ENCODE data around the gene INSIG1.

The INSIG1 gene

GRCh38 chr7:155270861-155271260 is 26.8 kb upstream of the INSIG1 start:
- no peaks in the 10 kb centered on the region for H3K27me3 ChIP-seq

GRCh38 chr7:155274633-155275355 is 22.9 kb upstream of the INSIG1 start:
- no peaks in the 10 kb centered on the region for H3K9me3 ChIP-seq (replicated peaks in 1 of 11)
- H3K4me2 ChIP-seq: no peak overlapping the region
- H4K20me1 ChIP-seq: no peaks in the 10 kb centered on the region
- no peak for TF ChIP-seq Cebpa-rat (IDR thresholded peaks at IDR 0.05)
- peaks cover 0 to 9% (median 6%) of the 10 kb centered on the region in 10 experiments; a peak in 10 of 20 replicates for H3K4me1 ChIP-seq
- no peak overlapping the region for H3K27ac ChIP-seq
- H3K4me3 ChIP-seq: no peak overlapping the region
- no peaks in the 10 kb centered on the region for H3K27me3 ChIP-seq
- H3K36me3 ChIP-seq: no peaks in the 10 kb centered on the region
- H3K9ac ChIP-seq: no peak overlapping the region

More at GRCh38 chr7:155270861-155271260, 26.8 kb upstream of the INSIG1 start:
- H3K4me3 ChIP-seq: no peak overlapping the region
- peaks cover 0 to 14% (median 9%) of the 10 kb centered on the region in 11 experiments; a peak in 5 of 22 replicates for H3K9me3 ChIP-seq (replicated peaks in 1 of 11)
- no peak for TF ChIP-seq Cebpa-rat (IDR thresholded peaks at IDR 0.05)
- H3K36me3 ChIP-seq: no peaks in the 10 kb centered on the region
- H4K20me1 ChIP-seq: no peaks in the 10 kb centered on the region
- H3K4me1 ChIP-seq: peaks cover 0 to 8% (median under 1%) of the 10 kb centered on the region in 10 experiments; a peak in 6 of 20 replicates
- no peak overlapping the region for H3K9ac ChIP-seq
- H3K27ac ChIP-seq: no peak overlapping the region
- no peak overlapping the region for H3K4me2 ChIP-seq

- Histone ChIP-seq H3K27ac (no peak overlapping the region), H3K4me3 (no peak overlapping the region), H3K9me3 (replicated peaks in 1 of 11) (no peaks in the 10 kb centered on the region), H4K20me1 (no peaks in the 10 kb centered on the region), H3K4me2 (no peak overlapping the region), H3K27me3 (no peaks in the 10 kb centered on the region), H3K9ac (no peak overlapping the region), H3K36me3 (no peaks in the 10 kb centered on the region), H3K4me1 (peaks cover 5 to 21% (median 9%) of the 10 kb centered on the region in 10 experiments; a peak in 17 of 20 replicates)
- TF ChIP-seq Cebpa-rat (IDR thresholded peaks at IDR 0.05): 0 out of 22 replicates have a peak, but pooled peaks of 1 of the 11 experiments have one; percentile 27
Measured at GRCh38 chr7:155276042-155276799, 21.5 kb upstream of the INSIG1 start.

- Histone ChIP-seq H3K4me3 (no peak overlapping the region), H3K27me3 (no peaks in the 10 kb centered on the region), H4K20me1 (no peaks in the 10 kb centered on the region), H3K9ac (no peak overlapping the region), H3K27ac (no peak overlapping the region), H3K36me3 (no peaks in the 10 kb centered on the region), H3K4me2 (no peak overlapping the region), H3K9me3 (replicated peaks in 1 of 11) (no peaks in the 10 kb centered on the region), H3K4me1 (peaks cover 11 to 28% (median 14%) of the 10 kb centered on the region in 10 experiments; a peak in 18 of 20 replicates)
- TF ChIP-seq Cebpa-rat (IDR thresholded peaks at IDR 0.05): no peak
Measured at GRCh38 chr7:155276800-155277375, 20.8 kb upstream of the INSIG1 start.

DNA sequence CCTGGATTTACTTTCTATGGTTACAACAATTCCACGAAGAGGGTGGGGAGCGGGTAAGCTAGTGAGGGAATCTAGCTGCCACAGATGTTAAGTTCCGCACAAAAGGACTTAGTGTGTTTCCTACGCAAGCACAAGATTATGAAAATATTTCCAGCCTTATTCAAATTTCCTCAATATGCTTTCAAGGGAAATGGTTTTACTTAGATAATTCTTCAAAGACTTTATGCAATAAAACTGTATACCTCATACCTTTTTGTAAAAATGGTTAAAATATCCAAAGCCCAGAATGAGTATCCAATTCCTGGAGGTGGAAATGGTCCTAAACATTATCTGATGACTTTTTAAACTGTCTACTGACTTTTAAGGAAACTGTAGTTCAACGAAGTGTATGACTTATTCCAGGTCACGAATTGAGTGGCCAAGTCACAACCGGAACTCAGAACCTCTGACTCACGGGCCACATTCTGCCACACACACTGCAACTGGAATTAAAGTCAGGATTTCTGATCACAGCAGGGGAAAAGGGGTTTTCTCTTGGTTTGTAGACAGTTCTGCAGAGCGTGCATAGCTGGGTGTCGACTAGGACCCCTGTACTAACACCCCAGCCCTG is 20.2 kb upstream of the INSIG1 start:
- H4K20me1 ChIP-seq: no peaks in the 10 kb centered on the region
- no peaks in the 10 kb centered on the region for H3K36me3 ChIP-seq
- TF ChIP-seq Cebpa-rat (IDR thresholded peaks at IDR 0.05): no peak
- no peaks in the 10 kb centered on the region for H3K9me3 ChIP-seq (replicated peaks in 1 of 11)
- peaks cover 17 to 34% (median 20%) of the 10 kb centered on the region in 10 experiments for H3K4me1 ChIP-seq
- H3K4me2 ChIP-seq: no peak overlapping the region
- no peak overlapping the region for H3K27ac ChIP-seq
- no peak overlapping the region for H3K9ac ChIP-seq
- no peaks in the 10 kb centered on the region for H3K27me3 ChIP-seq
- no peak overlapping the region for H3K4me3 ChIP-seq

GRCh38 chr7:155278921-155279320 is 18.8 kb upstream of the INSIG1 start:
- no peaks in the 10 kb centered on the region for H3K9me3 ChIP-seq (replicated peaks in 1 of 11)
- H3K4me3 ChIP-seq: no peak overlapping the region
- H3K27me3 ChIP-seq: peaks cover 0 to 5% (median 0%) of the 10 kb centered on the region in 11 experiments; a peak in 4 of 22 replicates
- H4K20me1 ChIP-seq: no peaks in the 10 kb centered on the region
- H3K27ac ChIP-seq: no peak overlapping the region
- H3K4me1 ChIP-seq: peaks cover 32 to 48% (median 34%) of the 10 kb centered on the region in 10 experiments
- TF ChIP-seq Cebpa-rat (IDR thresholded peaks at IDR 0.05): no peak
- peak overlapping the region in 3 of 11 experiments; percentile 9 to 44 (median 29); a peak in 3 of 22 replicates for H3K4me2 ChIP-seq
- no peaks in the 10 kb centered on the region for H3K36me3 ChIP-seq
- H3K9ac ChIP-seq: no peak overlapping the region

GRCh38 chr7:155279787-155280445 is 17.8 kb upstream of the INSIG1 start:
- Histone ChIP-seq H3K4me3 (no peak overlapping the region), H3K4me1 (peaks cover 41 to 58% (median 44%) of the 10 kb centered on the region in 10 experiments), H3K9me3 (replicated peaks in 1 of 11) (no peaks in the 10 kb centered on the region), H4K20me1 (peaks cover 0 to 7% (median 0%) of the 10 kb centered on the region in 11 experiments; a peak in 2 of 22 replicates), H3K27ac (no peak overlapping the region), H3K9ac (no peak overlapping the region), H3K27me3 (peaks cover 0 to 13% (median 6%) of the 10 kb centered on the region in 11 experiments; a peak in 7 of 22 replicates), H3K36me3 (no peaks in the 10 kb centered on the region), H3K4me2 (peak overlapping the region in 3 of 11 experiments; percentile 93 to 96 (median 95); a peak in 5 of 22 replicates)
- TF ChIP-seq Cebpa-rat (IDR thresholded peaks at IDR 0.05): no peak
